ENCODE data around the gene POLR2C. TPM values are rescaled to one million over a fixed set of nuclear protein-coding genes. Genes with fewer than 3 reads are reported as not detected.
A peak's percentile ranks its signal among the peaks of the same experiment; 100 is the strongest.

POLR2C gene
- total RNA-seq, 2 donors from 2014 or later = 55.7 to 56.0 TPM

GRCh38 chr16:57477531-57478202 lies 15.2 kb downstream of the POLR2C start:
- Histone ChIP-seq H3K27ac (no peak overlapping the region), H3K9ac (ENCODE audit: low read depth in 2 of 2, low read length in 2 of 2) (peak overlapping the region in 1 of 2 donors; percentile 4), H3K36me3 (no peaks in the 10 kb centered on the region), H3K9me3 (no peaks in the 10 kb centered on the region), H3K27me3 (no peaks in the 10 kb centered on the region), H3K4me3 (no peak overlapping the region), H3K4me1 (peaks cover 10% of the 10 kb centered on the region)
- no peak for DNase-seq
- intact Hi-C loops (cut with DNase I) = no loop called here
- TF ChIP-seq CTCF (IDR thresholded peaks at IDR 0.05) = no peak

GRCh38 chr16:57478396-57479204 lies 16.1 kb downstream of the POLR2C start:
- H3K27me3 ChIP-seq = no peaks in the 10 kb centered on the region
- H3K9ac ChIP-seq (ENCODE audit: low read depth in 2 of 2, low read length in 2 of 2) = peak overlapping the region; percentile 48 to 73
- H3K36me3 ChIP-seq = no peaks in the 10 kb centered on the region
- intact Hi-C loops (cut with DNase I) = no loop called here
- no peak for DNase-seq
- no peaks in the 10 kb centered on the region for H3K9me3 ChIP-seq
- peak overlapping the region; percentile 31 for H3K4me3 ChIP-seq
- peaks cover 10% of the 10 kb centered on the region for H3K4me1 ChIP-seq
- no peak for TF ChIP-seq CTCF (IDR thresholded peaks at IDR 0.05)
- H3K27ac ChIP-seq = no peak overlapping the region

GRCh38 chr16:57479205-57479975 lies 16.9 kb downstream of the POLR2C start:
- Histone ChIP-seq H3K27ac (peak overlapping the region; percentile 92), H3K4me3 (peak overlapping the region; percentile 31), H3K36me3 (no peaks in the 10 kb centered on the region), H3K9me3 (no peaks in the 10 kb centered on the region), H3K4me1 (peaks cover 10% of the 10 kb centered on the region), H3K27me3 (no peaks in the 10 kb centered on the region), H3K9ac (ENCODE audit: low read depth in 2 of 2, low read length in 2 of 2) (peak overlapping the region; percentile 48 to 73)
- peak; percentile 91 for DNase-seq
- intact Hi-C loops (cut with DNase I) = no loop called here
- TF ChIP-seq CTCF (IDR thresholded peaks at IDR 0.05) = no peak

GRCh38 chr16:57479976-57480753 lies 17.7 kb downstream of the POLR2C start:
- Histone ChIP-seq H3K4me1 (peaks cover 10% of the 10 kb centered on the region), H3K4me3 (peak overlapping the region; percentile 31), H3K9me3 (no peaks in the 10 kb centered on the region), H3K27me3 (no peaks in the 10 kb centered on the region), H3K9ac (ENCODE audit: low read depth in 2 of 2, low read length in 2 of 2) (peak overlapping the region; percentile 38 to 73), H3K27ac (peak overlapping the region; percentile 92), H3K36me3 (no peaks in the 10 kb centered on the region)
- intact Hi-C loops (cut with DNase I) = no loop called here
- TF ChIP-seq CTCF (IDR thresholded peaks at IDR 0.05) = no peak
- DNase-seq = peak; percentile 92

Data from colonic mucosa (tissue), 4 donors.